Trophoblast cell (in vitro differentiated cells and primary cell): ENCODE data around the gene CCDC30. TPM values are rescaled to one million over a fixed set of nuclear protein-coding genes. Genes with fewer than 3 reads are reported as not detected.
A peak's percentile ranks its signal among the peaks of the same experiment; 100 is the strongest.

ENCODE experiments used
- DNase-seq, 2 donors: peaks; one replicate each; pipeline ENCODE4 v3.0.0-alpha.2; 2016
- H2AFZ ChIP-seq: 2 replicates; pipeline ENCODE4 v1.6.1; 2013; ENCODE audit warnings: low read length, moderate library complexity, mild to moderate bottlenecking; ENCODE audit not compliant: insufficient read depth, poor library complexity
- H2AK5ac ChIP-seq: 2 replicates; pipeline ENCODE4 v1.6.1; 2013; ENCODE audit warnings: mild to moderate bottlenecking, low read length
- H2BK120ac ChIP-seq: 2 replicates; pipeline ENCODE4 v1.6.1; 2013; ENCODE audit warnings: low read length, mild to moderate bottlenecking, moderate library complexity; ENCODE audit not compliant: insufficient read depth, poor library complexity
- H2BK12ac ChIP-seq: 2 replicates; pipeline ENCODE4 v1.6.1; 2013; ENCODE audit warnings: mild to moderate bottlenecking, low read length, moderate library complexity
- H2BK5ac ChIP-seq: 2 replicates; pipeline ENCODE4 v1.6.1; 2013; ENCODE audit warnings: low read length, low read depth, moderate library complexity, mild to moderate bottlenecking; ENCODE audit not compliant: poor library complexity
- H3K14ac ChIP-seq: 2 replicates; pipeline ENCODE4 v1.6.1; 2013; ENCODE audit warnings: mild to moderate bottlenecking, low read length
- H3K18ac ChIP-seq: 2 replicates; pipeline ENCODE4 v1.6.1; 2013; ENCODE audit warnings: mild to moderate bottlenecking, low read length
- H3K23ac ChIP-seq: 2 replicates; pipeline ENCODE4 v1.6.1; 2013; ENCODE audit warnings: low read length
- H3K27ac ChIP-seq: 2 replicates; pipeline ENCODE4 v1.5.1; 2013; ENCODE audit warnings: low read depth, mild to moderate bottlenecking, inconsistent platforms, low read length, moderate library complexity
- H3K27me3 ChIP-seq: 2 replicates; pipeline ENCODE4 v1.6.1; 2013; ENCODE audit warnings: inconsistent platforms, mild to moderate bottlenecking, low read length, moderate library complexity; ENCODE audit not compliant: insufficient read depth
- H3K36me3 ChIP-seq, 2 experiments: 1 replicate in 1 of 2; 2 replicates in 1 of 2; pipeline ENCODE4 v1.6.1; 2013; ENCODE audit warnings: low read length in 2 of 2, mild to moderate bottlenecking in 2 of 2, moderate library complexity in 1 of 2; ENCODE audit not compliant: insufficient read depth in 2 of 2, control insufficient read depth in 1 of 2
- H3K4ac ChIP-seq: 2 replicates; pipeline ENCODE4 v1.6.1; 2013; ENCODE audit warnings: low read depth, mild to moderate bottlenecking, low read length, moderate library complexity
- H3K4me1 ChIP-seq, 2 experiments: 1 replicate in 1 of 2; 2 replicates in 1 of 2; pipeline ENCODE4 v1.6.1; 2013; ENCODE audit warnings: low read length in 2 of 2, mild to moderate bottlenecking in 2 of 2, moderate library complexity in 1 of 2; ENCODE audit not compliant: insufficient read depth in 2 of 2, control insufficient read depth in 1 of 2
- H3K4me2 ChIP-seq: 2 replicates; pipeline ENCODE4 v1.6.1; 2013; ENCODE audit warnings: inconsistent platforms, mild to moderate bottlenecking, low read length, moderate library complexity
- H3K4me3 ChIP-seq: 2 replicates; pipeline ENCODE4 v1.5.1; 2013; ENCODE audit warnings: mild to moderate bottlenecking, low read depth, low read length, inconsistent platforms
- H3K79me1 ChIP-seq: one replicate; pipeline ENCODE4 v1.6.1; 2013; ENCODE audit warnings: low read length
- H3K79me2 ChIP-seq: 2 replicates; pipeline ENCODE4 v1.6.1; 2013; ENCODE audit warnings: low read length, mild to moderate bottlenecking; ENCODE audit not compliant: control insufficient read depth, insufficient read depth, poor library complexity
- H3K9ac ChIP-seq: 2 replicates; pipeline ENCODE4 v1.6.1; 2013; ENCODE audit warnings: mild to moderate bottlenecking, low read length
- H3K9me3 ChIP-seq: 2 replicates; pipeline ENCODE4 v1.6.1; 2013; ENCODE audit warnings: low read depth, mild to moderate bottlenecking, control low read depth, inconsistent platforms, low read length; ENCODE audit not compliant: insufficient read depth
- H4K12ac ChIP-seq: 2 replicates; pipeline ENCODE4 v1.6.1; 2013; ENCODE audit warnings: low read depth, mild to moderate bottlenecking, low read length, moderate library complexity
- H4K8ac ChIP-seq: 2 replicates; pipeline ENCODE4 v1.6.1; 2013; ENCODE audit warnings: low read depth, mild to moderate bottlenecking, low read length, moderate library complexity
- H4K91ac ChIP-seq: one replicate; pipeline ENCODE4 v1.6.1; 2013; ENCODE audit warnings: low read depth, mild to moderate bottlenecking, low read length, moderate library complexity
- WGBS: extraction: QIAGEN DNeasy Blood & Tissue Kit; methylation state at CpG from one replicate; pipeline ENCODE4 v1.1.7; 2013; ENCODE audit warnings: missing lambda C conversion rate; ENCODE audit not compliant: insufficient read length, insufficient coverage; ENCODE audit errors: extremely low coverage; 5-methylcytosine and 5-hydroxymethylcytosine counted together
- polyA plus RNA-seq: library from polyadenylated mRNA; stranded (reverse); fragments of 200-250 nt; gene quantifications from 2 replicates; pipeline ENCODE4 v1.2.3, GENCODE V29; 2013

Gene CCDC30
- 1.1 and 1.6 TPM in 2 replicates for polyA plus RNA-seq

DNA sequence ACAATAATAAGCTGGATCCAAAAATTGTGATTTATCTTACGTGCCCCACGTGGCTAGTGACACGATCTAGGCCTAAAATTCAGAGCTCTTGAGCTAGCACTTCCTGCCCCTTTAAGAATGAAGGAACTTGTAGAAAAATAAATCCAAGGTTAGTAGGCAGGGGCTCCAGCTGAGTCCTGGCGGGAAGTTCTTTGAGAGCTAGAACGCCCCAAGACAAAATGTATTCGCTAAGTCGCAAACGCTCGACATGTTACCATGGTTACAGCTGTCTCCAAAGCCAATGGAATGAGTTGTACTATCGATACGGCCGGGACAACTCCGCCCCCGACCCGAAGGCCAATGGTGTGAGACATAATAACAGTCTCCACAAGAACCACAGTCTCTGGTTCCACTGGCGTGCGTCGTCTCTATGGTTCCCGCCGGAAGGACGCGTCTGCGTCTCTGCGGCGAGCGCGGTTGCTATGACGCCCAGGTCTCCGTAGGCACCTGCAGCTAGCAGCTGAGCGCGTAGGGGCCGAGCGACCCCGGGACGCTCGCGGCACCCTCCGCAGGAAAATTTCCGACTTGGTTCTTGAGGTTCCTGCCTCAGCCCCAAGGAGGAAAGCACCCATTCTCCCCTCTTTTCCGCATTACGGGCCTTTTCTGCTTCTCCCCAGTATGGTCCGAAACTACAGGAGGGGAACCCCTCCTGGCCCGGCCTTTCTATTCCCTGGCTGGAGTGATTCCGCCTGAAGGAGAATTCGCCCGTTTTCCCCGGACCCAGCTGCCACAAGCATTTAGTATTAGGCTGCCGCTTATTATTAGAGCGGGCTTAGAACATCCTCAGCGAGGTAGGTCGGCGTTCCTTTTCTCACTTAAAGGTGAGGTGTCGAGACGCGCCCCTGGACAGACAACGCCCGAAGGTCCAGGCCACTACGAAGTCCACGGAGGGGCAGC, at the start of gene CCDC30:
Gene CCDC30 (plus strand): TSS at position 459 of the 936 bp plus-strand sequence. CDS start 17,266 bp downstream, outside the sequence.
- no peaks in the 10 kb centered on the region for H3K9me3 ChIP-seq
- H3K14ac ChIP-seq: no peak within 1 kb of the TSS
- no CpG with 5 or more reads among the region's 59 CpGs for WGBS

DNA sequence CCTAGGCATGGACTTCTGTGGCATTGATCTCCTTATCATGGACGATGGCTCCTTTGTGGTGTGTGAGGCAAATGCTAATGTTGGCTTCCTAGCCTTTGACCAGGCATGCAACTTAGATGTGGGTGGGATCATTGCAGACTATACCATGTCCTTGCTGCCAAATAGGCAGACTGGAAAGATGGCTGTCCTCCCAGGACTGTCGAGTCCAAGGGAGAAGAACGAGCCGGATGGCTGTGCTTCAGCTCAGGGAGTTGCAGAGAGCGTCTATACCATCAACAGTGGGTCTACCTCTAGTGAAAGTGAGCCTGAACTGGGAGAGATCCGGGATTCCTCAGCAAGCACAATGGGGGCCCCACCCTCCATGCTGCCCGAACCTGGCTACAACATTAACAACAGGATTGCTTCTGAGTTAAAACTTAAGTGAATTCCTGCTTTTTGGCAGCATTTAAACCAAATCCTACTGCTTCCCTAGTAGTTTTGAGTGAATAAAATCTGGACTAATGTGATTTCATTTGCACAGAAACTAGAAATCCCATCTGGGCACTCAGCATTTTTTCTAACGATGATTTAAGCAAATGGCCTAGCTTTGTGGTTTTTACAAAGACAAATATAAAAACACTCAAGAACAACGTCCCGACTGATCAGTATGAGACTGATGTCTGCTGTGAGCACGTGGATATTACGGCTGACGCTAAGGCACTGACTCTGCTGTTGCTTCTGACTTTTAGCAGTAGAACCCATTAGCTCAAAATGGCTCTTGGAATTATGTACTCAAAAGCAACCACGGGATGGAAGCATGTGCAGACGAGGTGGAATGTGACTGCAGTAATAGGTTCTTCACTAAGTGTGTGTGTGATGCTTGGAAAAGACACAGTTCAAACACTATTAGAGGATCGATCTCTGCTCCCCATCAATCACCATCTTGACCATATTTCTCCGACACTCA, 48.3 kb upstream of the CCDC30 start:
- Histone ChIP-seq H3K4me3 (no peak overlapping the region), H2BK12ac (no peak overlapping the region), H3K14ac (no peak overlapping the region), H3K79me1 (no peaks in the 10 kb centered on the region), H3K79me2 (no peaks in the 10 kb centered on the region), H3K4me1 (no peaks in the 10 kb centered on the region), H4K8ac (no peak overlapping the region), H4K91ac (no peak overlapping the region), H2AK5ac (no peak overlapping the region), H3K9me3 (no peaks in the 10 kb centered on the region), H3K27ac (no peak overlapping the region), H3K4me2 (no peak overlapping the region), H3K36me3 (no peaks in the 10 kb centered on the region), H2AFZ (no peak overlapping the region), H4K12ac (no peak overlapping the region), H2BK5ac (no peak overlapping the region), H3K18ac (no peak overlapping the region), H3K23ac (no peak overlapping the region), H3K4ac (no peak overlapping the region), H3K9ac (no peak overlapping the region), H2BK120ac (no peak overlapping the region), H3K27me3 (no peaks in the 10 kb centered on the region)
- no CpG with 5 or more reads among the region's 17 CpGs for WGBS
- DNase-seq: no peak

More for the DNA sequence above, at the start of gene CCDC30:
- H3K4me1 ChIP-seq: peaks cover 0 to 2% of the 10 kb centered on the region in 2 experiments
- no peak within 1 kb of the TSS for H3K4ac ChIP-seq
- peaks cover 0 to 6% of the 10 kb centered on the region in 2 experiments for H3K36me3 ChIP-seq
- no peak within 1 kb of the TSS for H4K91ac ChIP-seq
- H3K79me1 ChIP-seq: no peaks in the 10 kb centered on the region
- peak within 1 kb of the TSS; percentile 69 for H2AFZ ChIP-seq
- no peak within 1 kb of the TSS for H2AK5ac ChIP-seq
- no peak within 1 kb of the TSS for H3K18ac ChIP-seq
- H2BK120ac ChIP-seq: no peak within 1 kb of the TSS
- H2BK5ac ChIP-seq: no peak within 1 kb of the TSS
- H3K4me2 ChIP-seq: peak within 1 kb of the TSS; percentile 96
- peak; percentile 98 to 100 for DNase-seq
- H3K23ac ChIP-seq: no peak within 1 kb of the TSS
- no peaks in the 10 kb centered on the region for H3K79me2 ChIP-seq
- no peak within 1 kb of the TSS for H2BK12ac ChIP-seq
- H3K4me3 ChIP-seq: peak within 1 kb of the TSS; percentile 80
- no peak within 1 kb of the TSS for H4K8ac ChIP-seq
- no peak within 1 kb of the TSS for H3K9ac ChIP-seq
- H4K12ac ChIP-seq: no peak within 1 kb of the TSS
- H3K27ac ChIP-seq: no peak within 1 kb of the TSS
- H3K27me3 ChIP-seq: no peaks in the 10 kb centered on the region

DNA sequence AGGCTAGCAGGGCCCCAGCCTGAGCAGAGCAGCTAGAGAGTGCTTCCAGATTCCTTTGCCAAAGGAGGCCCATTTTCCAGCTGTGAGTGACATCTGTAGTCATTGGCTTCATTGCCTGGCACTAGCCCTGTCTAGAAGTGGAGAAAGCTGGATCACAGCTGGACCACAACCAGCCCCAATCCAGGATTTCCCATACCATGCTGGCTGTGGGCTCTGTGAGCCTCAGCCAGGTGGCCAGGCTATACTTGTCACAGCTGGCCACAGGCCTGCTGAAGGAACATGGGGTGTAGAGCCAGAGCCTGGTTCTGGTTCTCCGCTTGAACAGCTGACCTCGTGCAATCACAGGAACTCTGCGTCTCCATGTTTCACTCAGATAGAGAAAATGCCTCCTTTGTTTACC, 45.9 kb upstream of the CCDC30 start:
- no CpG with 5 or more reads among the region's 3 CpGs for WGBS
- H4K91ac ChIP-seq: no peak overlapping the region
- no peak overlapping the region for H4K8ac ChIP-seq

DNA sequence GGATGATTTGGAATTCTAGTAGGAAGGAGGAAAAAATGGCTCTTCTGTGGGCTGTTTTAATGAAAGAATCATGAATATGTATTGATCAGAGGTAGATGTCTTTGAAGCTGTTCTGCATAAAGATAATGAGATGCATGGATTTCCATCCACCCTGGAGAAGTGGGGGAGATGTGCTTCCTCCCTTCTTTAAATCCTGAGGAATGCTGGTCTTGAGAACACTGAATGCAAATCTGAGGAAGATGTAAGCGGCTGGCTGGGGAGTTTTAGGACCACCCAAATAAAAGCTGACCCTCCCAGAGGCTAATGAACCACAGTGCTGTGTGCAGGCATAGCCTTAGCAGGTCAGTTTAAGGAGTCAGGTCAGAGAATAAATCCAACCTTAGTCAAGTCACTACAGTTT, 44.6 kb upstream of the CCDC30 start:
- Histone ChIP-seq H3K9me3 (no peaks in the 10 kb centered on the region), H3K23ac (no peak overlapping the region), H2BK120ac (no peak overlapping the region), H3K36me3 (no peaks in the 10 kb centered on the region), H4K8ac (no peak overlapping the region), H3K79me2 (no peaks in the 10 kb centered on the region), H3K4ac (no peak overlapping the region), H2BK5ac (no peak overlapping the region), H3K4me3 (no peak overlapping the region), H3K27me3 (no peaks in the 10 kb centered on the region), H4K91ac (no peak overlapping the region), H2BK12ac (no peak overlapping the region), H3K4me1 (no peaks in the 10 kb centered on the region), H3K14ac (no peak overlapping the region), H3K27ac (no peak overlapping the region), H3K4me2 (no peak overlapping the region), H4K12ac (no peak overlapping the region), H3K79me1 (no peaks in the 10 kb centered on the region), H2AK5ac (no peak overlapping the region), H3K18ac (no peak overlapping the region), H2AFZ (no peak overlapping the region), H3K9ac (no peak overlapping the region)
- no peak for DNase-seq
- WGBS: no CpG with 5 or more reads among the region's 1 CpG

More for the DNA sequence above, 45.9 kb upstream of the CCDC30 start:
- H3K9ac ChIP-seq: no peak overlapping the region
- no peak overlapping the region for H2AFZ ChIP-seq
- no peak overlapping the region for H4K12ac ChIP-seq
- no peak for DNase-seq
- H3K9me3 ChIP-seq: no peaks in the 10 kb centered on the region
- H3K14ac ChIP-seq: no peak overlapping the region
- H3K23ac ChIP-seq: no peak overlapping the region
- no peaks in the 10 kb centered on the region for H3K27me3 ChIP-seq
- H2AK5ac ChIP-seq: no peak overlapping the region
- H3K79me2 ChIP-seq: no peaks in the 10 kb centered on the region
- no peak overlapping the region for H3K4me3 ChIP-seq
- H2BK12ac ChIP-seq: no peak overlapping the region
- no peaks in the 10 kb centered on the region for H3K79me1 ChIP-seq
- no peaks in the 10 kb centered on the region for H3K36me3 ChIP-seq
- H3K4me1 ChIP-seq: no peaks in the 10 kb centered on the region
- H2BK120ac ChIP-seq: no peak overlapping the region
- H3K4ac ChIP-seq: no peak overlapping the region
- H3K27ac ChIP-seq: no peak overlapping the region
- H2BK5ac ChIP-seq: no peak overlapping the region
- H3K4me2 ChIP-seq: no peak overlapping the region
- no peak overlapping the region for H3K18ac ChIP-seq
